Ascending aorta (tissue), 2 donors: ENCODE measurements around the gene POLR3K. TPM values are rescaled to one million over a fixed set of nuclear protein-coding genes. Genes with fewer than 3 reads are reported as not detected.

Experiments used
- DNase-seq, 2 donors: peaks; one replicate each; pipeline ENCODE4 v3.0.0-alpha.2; 2019; ENCODE audit warnings: low spot score in 2 of 2
- H3K27ac ChIP-seq, 2 donors: fragments of 200-600 bp; sonication (generic); one replicate each; pipeline ENCODE4 v1.5.1; 2016 to 2017; ENCODE audit warnings: mild to moderate bottlenecking in 1 of 2
- H3K27me3 ChIP-seq: fragments of 200-600 bp; sonication (generic); one replicate; pipeline ENCODE4 v1.5.1; 2017
- H3K36me3 ChIP-seq, 2 donors: fragments of 200-600 bp; sonication (generic); one replicate each; pipeline ENCODE4 v1.5.1; 2016
- H3K4me1 ChIP-seq, 2 donors: fragments of 200-600 bp; sonication (generic); one replicate each; pipeline ENCODE4 v1.5.1; 2016 to 2017; ENCODE audit warnings: mild to moderate bottlenecking in 1 of 2
- H3K4me3 ChIP-seq, 2 donors: fragments of 200-600 bp; sonication (generic); one replicate each; pipeline ENCODE4 v1.5.1; 2016 to 2017; ENCODE audit warnings: mild to moderate bottlenecking in 1 of 2
- H3K9me3 ChIP-seq, 2 donors: fragments of 200-600 bp; sonication (generic); one replicate each; pipeline ENCODE4 v1.5.1; 2016
- intact Hi-C: fragments of 100-400 bp; cut with DNase I; formaldehyde crosslinking; loops from one replicate; pipeline ENCODE4 v1.15.1; 2023
- total RNA-seq: library from RNA; depleted of rRNA; stranded (reverse); fragments of >200 nt; gene quantifications from one replicate; pipeline ENCODE4 v1.1.0, GENCODE V29; 2016
- TF ChIP-seq, protein P1 (sequence below), 3 experiments: fragments of 200-600 bp in 2 of 3; fragments of 450-650 bp in 1 of 3; sonication (generic) in 2 of 3; IDR thresholded peaks; one replicate each; pipeline ENCODE4 v1.5.1; 2016 to 2019; ENCODE audit warnings: antibody characterized with exemption in 3 of 3, mild to moderate bottlenecking in 1 of 3, moderate library complexity in 1 of 3

POLR3K gene
- total RNA-seq, 1 donor from 2014 or later: not detected

GRCh38 chr16:63998-64913, 10.8 kb upstream of the POLR3K start:
- H3K36me3 ChIP-seq: peaks cover 57% of the 10 kb centered on the region in 2 donors
- H3K4me1 ChIP-seq: peaks cover 10 to 34% of the 10 kb centered on the region in 2 donors
- no peak for DNase-seq
- H3K27ac ChIP-seq: peak overlapping the region in 1 of 2 donors; percentile 19
- no peaks in the 10 kb centered on the region for H3K9me3 ChIP-seq
- TF ChIP-seq, protein P1, sequence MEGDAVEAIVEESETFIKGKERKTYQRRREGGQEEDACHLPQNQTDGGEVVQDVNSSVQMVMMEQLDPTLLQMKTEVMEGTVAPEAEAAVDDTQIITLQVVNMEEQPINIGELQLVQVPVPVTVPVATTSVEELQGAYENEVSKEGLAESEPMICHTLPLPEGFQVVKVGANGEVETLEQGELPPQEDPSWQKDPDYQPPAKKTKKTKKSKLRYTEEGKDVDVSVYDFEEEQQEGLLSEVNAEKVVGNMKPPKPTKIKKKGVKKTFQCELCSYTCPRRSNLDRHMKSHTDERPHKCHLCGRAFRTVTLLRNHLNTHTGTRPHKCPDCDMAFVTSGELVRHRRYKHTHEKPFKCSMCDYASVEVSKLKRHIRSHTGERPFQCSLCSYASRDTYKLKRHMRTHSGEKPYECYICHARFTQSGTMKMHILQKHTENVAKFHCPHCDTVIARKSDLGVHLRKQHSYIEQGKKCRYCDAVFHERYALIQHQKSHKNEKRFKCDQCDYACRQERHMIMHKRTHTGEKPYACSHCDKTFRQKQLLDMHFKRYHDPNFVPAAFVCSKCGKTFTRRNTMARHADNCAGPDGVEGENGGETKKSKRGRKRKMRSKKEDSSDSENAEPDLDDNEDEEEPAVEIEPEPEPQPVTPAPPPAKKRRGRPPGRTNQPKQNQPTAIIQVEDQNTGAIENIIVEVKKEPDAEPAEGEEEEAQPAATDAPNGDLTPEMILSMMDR (IDR thresholded peaks at IDR 0.05): no peak
- H3K27me3 ChIP-seq: no peaks in the 10 kb centered on the region
- H3K4me3 ChIP-seq: no peak overlapping the region
- intact Hi-C loops: no loop called here

DNA sequence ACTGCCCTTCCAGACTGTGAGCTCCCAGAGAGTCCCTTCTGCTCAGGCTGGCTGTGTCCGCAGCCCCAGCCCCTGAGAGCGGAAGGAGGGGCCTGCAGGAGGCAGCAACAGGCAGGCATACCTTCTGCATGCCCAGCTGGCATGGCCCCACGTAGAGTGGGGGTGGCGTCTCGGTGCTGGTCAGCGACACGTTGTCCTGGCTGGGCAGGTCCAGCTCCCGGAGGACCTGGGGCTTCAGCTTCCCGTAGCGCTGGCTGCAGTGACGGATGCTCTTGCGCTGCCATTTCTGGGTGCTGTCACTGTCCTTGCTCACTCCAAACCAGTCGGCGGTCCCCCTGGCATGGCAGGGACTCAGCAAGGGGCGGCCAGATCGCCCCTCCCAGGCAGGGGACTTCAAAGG, 10.1 kb upstream of the POLR3K start:
- intact Hi-C loops: no loop called here
- H3K4me3 ChIP-seq: no peak overlapping the region
- H3K36me3 ChIP-seq: peaks cover 65% of the 10 kb centered on the region in 2 donors
- TF ChIP-seq, protein P1 (IDR thresholded peaks at IDR 0.05): no peak
- no peaks in the 10 kb centered on the region for H3K27me3 ChIP-seq
- H3K27ac ChIP-seq: no peak overlapping the region
- DNase-seq: no peak
- no peaks in the 10 kb centered on the region for H3K9me3 ChIP-seq
- peaks cover 10 to 27% of the 10 kb centered on the region in 2 donors for H3K4me1 ChIP-seq

DNA sequence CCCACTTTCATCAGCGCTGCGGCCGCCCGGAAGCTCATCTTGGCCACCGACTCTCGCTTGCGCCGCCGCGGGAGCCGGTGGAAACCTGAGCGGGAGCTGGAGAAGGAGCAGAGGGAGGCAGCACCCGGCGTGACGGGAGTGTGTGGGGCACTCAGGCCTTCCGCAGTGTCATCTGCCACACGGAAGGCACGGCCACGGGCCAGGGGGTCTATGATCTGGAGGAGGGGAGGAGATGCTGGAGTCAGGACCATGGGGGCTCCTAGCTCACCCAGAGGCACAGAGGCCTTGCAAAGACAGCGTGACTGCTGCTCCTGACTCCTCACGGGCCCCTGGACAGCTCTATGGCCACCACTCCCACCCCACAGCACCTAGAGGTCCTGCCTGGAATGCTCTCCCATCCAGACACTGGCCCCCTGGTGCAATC, 9.6 kb upstream of the POLR3K start:
- no peak for DNase-seq
- H3K27me3 ChIP-seq: no peaks in the 10 kb centered on the region
- peaks cover 69 to 70% of the 10 kb centered on the region in 2 donors for H3K36me3 ChIP-seq
- TF ChIP-seq, protein P1 (IDR thresholded peaks at IDR 0.05): no peak
- H3K4me1 ChIP-seq: peaks cover 10 to 22% of the 10 kb centered on the region in 2 donors
- intact Hi-C loops: no loop called here
- no peak overlapping the region for H3K27ac ChIP-seq
- no peaks in the 10 kb centered on the region for H3K9me3 ChIP-seq
- no peak overlapping the region for H3K4me3 ChIP-seq

GRCh38 chr16:62283-62967, 9.0 kb upstream of the POLR3K start:
- H3K27me3 ChIP-seq: no peaks in the 10 kb centered on the region
- no peaks in the 10 kb centered on the region for H3K9me3 ChIP-seq
- no peak for DNase-seq
- H3K36me3 ChIP-seq: peaks cover 72 to 76% of the 10 kb centered on the region in 2 donors
- peaks cover 10 to 17% of the 10 kb centered on the region in 2 donors for H3K4me1 ChIP-seq
- TF ChIP-seq, protein P1 (IDR thresholded peaks at IDR 0.05): no peak
- no peak overlapping the region for H3K4me3 ChIP-seq
- intact Hi-C loops: no loop called here
- H3K27ac ChIP-seq: no peak overlapping the region

GRCh38 chr16:61879-62281, 8.5 kb upstream of the POLR3K start:
- Histone ChIP-seq H3K36me3 (peaks cover 75 to 81% of the 10 kb centered on the region in 2 donors), H3K27ac (no peak overlapping the region), H3K9me3 (no peaks in the 10 kb centered on the region), H3K4me1 (peaks cover 10 to 11% of the 10 kb centered on the region in 2 donors), H3K4me3 (no peak overlapping the region), H3K27me3 (no peaks in the 10 kb centered on the region)
- TF ChIP-seq, protein P1 (IDR thresholded peaks at IDR 0.05): no peak
- DNase-seq: no peak
- intact Hi-C loops: no loop called here
